ENCODE results near the gene THSD7A. TPM values are rescaled to one million over a fixed set of nuclear protein-coding genes. Genes with fewer than 3 reads are reported as not detected.

Gene THSD7A
- total and polyA plus RNA-seq, 10 of the 15 experiments (the other 5 are each of a cell fraction or from before 2014, with no cell fraction given), result 0.03 to 0.09 (median 0.03) TPM; not detected in 7

GRCh38 chr7:11466517-11467105 lies 365.4 kb downstream of the THSD7A start:
- Histone ChIP-seq H3K4me3 (no peak overlapping the region), H3K27me3 (replicated peaks in 1 of 2; ENCODE audit: control insufficient read depth in 2 of 2, insufficient read depth in 2 of 2, low read length in 1 of 2) (no peaks in the 10 kb centered on the region), H3K36me3 (ENCODE audit: control insufficient read depth in 2 of 2, insufficient read depth in 2 of 2, low read length in 1 of 2) (no peaks in the 10 kb centered on the region), H3K4me2 (ENCODE audit: control insufficient read depth, insufficient read depth) (no peak overlapping the region), H3K9ac (ENCODE audit: control insufficient read depth, insufficient read depth, low read length) (no peak overlapping the region), H4K20me1 (ENCODE audit: control insufficient read depth, insufficient read depth) (no peaks in the 10 kb centered on the region), H3K79me2 (ENCODE audit: control insufficient read depth, insufficient read depth, low read length) (no peaks in the 10 kb centered on the region), H2AFZ (ENCODE audit: control insufficient read depth, low read depth, low read length) (no peak overlapping the region), H3K27ac (ENCODE audit: control insufficient read depth, insufficient read depth) (no peak overlapping the region), H3K9me3 (replicated peaks; ENCODE audit: control insufficient read depth, insufficient read depth, low read length) (no peaks in the 10 kb centered on the region), H3K4me1 (ENCODE audit: control insufficient read depth, insufficient read depth, low read length) (no peaks in the 10 kb centered on the region)
- POLR2A ChIA-PET, result no interaction called here
- RAD21 ChIA-PET (ENCODE audit: unreplicated experiment), result no interaction called here
- 33% methylated on average over 10 of the region's 10 CpGs for WGBS (ENCODE audit: insufficient coverage, insufficient replicate concordance, low lambda C conversion rate, missing lambda C conversion rate)
- ATAC-seq (no peak), FAIRE-seq (no peak), DNase-seq (ENCODE audit: low read depth, low spot score) (no peak)
- SMC1A ChIA-PET (ENCODE audit: uncharacterized antibody, unreplicated experiment), result no interaction called here
- BruUV-seq (replicated peaks), result no TSS peak
- in situ Hi-C loops (cut with MboI) (no loop called here), intact Hi-C loops (cut with micrococcal nuclease; ENCODE audit: unreplicated experiment) (no loop called here)
- CTCF ChIA-PET, result no interaction called here
- no peak for TF ChIP-seq PAX5 (IDR thresholded peaks at IDR 0.05; ENCODE audit: borderline replicate concordance, low read depth, low read length)
- no peak for TF ChIP-seq TCF12 (IDR thresholded peaks at IDR 0.05; ENCODE audit: low read depth, low read length)
- TF ChIP-seq FOS (IDR thresholded peaks at IDR 0.05; ENCODE audit: borderline replicate concordance, extremely low read depth, insufficient read length), result no peak
- TF ChIP-seq ZNF24 (IDR thresholded peaks at IDR 0.05), result no peak
- TF ChIP-seq DPF2 (IDR thresholded peaks at IDR 0.05), result no peak
- TF ChIP-seq PML (IDR thresholded peaks at IDR 0.05; ENCODE audit: low read length), result no peak
- no peak for TF ChIP-seq USF2 (IDR thresholded peaks at IDR 0.05; ENCODE audit: borderline replicate concordance, low read depth, low read length)
- TF ChIP-seq TAF1 (IDR thresholded peaks at IDR 0.05; ENCODE audit: borderline replicate concordance, low read depth, low read length), result no peak
- TF ChIP-seq ZNF274 (IDR thresholded peaks at IDR 0.05; ENCODE audit: insufficient read depth, insufficient read length), result no peak
- TF ChIP-seq, protein P1, sequence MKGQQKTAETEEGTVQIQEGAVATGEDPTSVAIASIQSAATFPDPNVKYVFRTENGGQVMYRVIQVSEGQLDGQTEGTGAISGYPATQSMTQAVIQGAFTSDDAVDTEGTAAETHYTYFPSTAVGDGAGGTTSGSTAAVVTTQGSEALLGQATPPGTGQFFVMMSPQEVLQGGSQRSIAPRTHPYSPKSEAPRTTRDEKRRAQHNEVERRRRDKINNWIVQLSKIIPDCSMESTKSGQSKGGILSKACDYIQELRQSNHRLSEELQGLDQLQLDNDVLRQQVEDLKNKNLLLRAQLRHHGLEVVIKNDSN (IDR thresholded peaks at IDR 0.05; ENCODE audit: borderline replicate concordance, extremely low read length, insufficient read depth, low read depth, low read length), result no peak
- TF ChIP-seq SMAD1 (IDR thresholded peaks at IDR 0.05; ENCODE audit: low read depth, partially characterized antibody), result no peak
- no peak for TF ChIP-seq FOXK2 (IDR thresholded peaks at IDR 0.05)
- TF ChIP-seq, protein P2, sequence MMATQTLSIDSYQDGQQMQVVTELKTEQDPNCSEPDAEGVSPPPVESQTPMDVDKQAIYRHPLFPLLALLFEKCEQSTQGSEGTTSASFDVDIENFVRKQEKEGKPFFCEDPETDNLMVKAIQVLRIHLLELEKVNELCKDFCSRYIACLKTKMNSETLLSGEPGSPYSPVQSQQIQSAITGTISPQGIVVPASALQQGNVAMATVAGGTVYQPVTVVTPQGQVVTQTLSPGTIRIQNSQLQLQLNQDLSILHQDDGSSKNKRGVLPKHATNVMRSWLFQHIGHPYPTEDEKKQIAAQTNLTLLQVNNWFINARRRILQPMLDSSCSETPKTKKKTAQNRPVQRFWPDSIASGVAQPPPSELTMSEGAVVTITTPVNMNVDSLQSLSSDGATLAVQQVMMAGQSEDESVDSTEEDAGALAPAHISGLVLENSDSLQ (IDR thresholded peaks at IDR 0.05), result no peak
- no peak for TF ChIP-seq SUPT20H (IDR thresholded peaks at IDR 0.05; ENCODE audit: borderline replicate concordance, control insufficient read depth, low read depth, low read length)
- TF ChIP-seq NFXL1 (IDR thresholded peaks at IDR 0.05; ENCODE audit: borderline replicate concordance), result no peak
- TF ChIP-seq IRF4 (IDR thresholded peaks at IDR 0.05; ENCODE audit: low read depth, low read length), result no peak
